GM19467 (cell line): ENCODE results near the gene CFAP299.
"Not testable (repeated sequence)": the region's sequence is repeated elsewhere in the genome, so short reads cannot be mapped to it uniquely, and the experiment has no call there.

Source experiments
- ATAC-seq: cut with Tn5 transposase; IDR thresholded peaks from one replicate; pipeline ENCODE4 v1.9.1; 2021; ENCODE audit warnings: mild to moderate bottlenecking, moderate library complexity; ENCODE audit not compliant: unreplicated experiment

Gene CFAP299

GRCh38 chr4:80439294-80440061, 103.9 kb downstream of the CFAP299 start:
- ATAC-seq, result not testable (repeated sequence)

GRCh38 chr4:80446248-80446647, 110.7 kb downstream of the CFAP299 start:
- no peak for ATAC-seq

- no peak for ATAC-seq
Observed at GRCh38 chr4:80446664-80447063, 111.1 kb downstream of the CFAP299 start.

- no peak for ATAC-seq
Observed at GRCh38 chr4:80447493-80447892, 112.0 kb downstream of the CFAP299 start.

- ATAC-seq, result no peak
Observed at GRCh38 chr4:80448056-80448455, 112.5 kb downstream of the CFAP299 start.

GRCh38 chr4:80452055-80452454, 116.5 kb downstream of the CFAP299 start:
- no peak for ATAC-seq

- no peak for ATAC-seq
Observed at GRCh38 chr4:80452768-80453167, 117.2 kb downstream of the CFAP299 start.

GRCh38 chr4:80454040-80454439, 118.5 kb downstream of the CFAP299 start:
- no peak for ATAC-seq

- ATAC-seq, result no peak
Observed at GRCh38 chr4:80454556-80454955, 119.0 kb downstream of the CFAP299 start.

GRCh38 chr4:80459918-80460473, 124.5 kb downstream of the CFAP299 start:
- ATAC-seq, result no peak

GRCh38 chr4:80461412-80461811, 125.9 kb downstream of the CFAP299 start:
- no peak for ATAC-seq

- ATAC-seq, result peak; percentile 69
Observed at GRCh38 chr4:80462621-80463091, 127.1 kb downstream of the CFAP299 start.

GRCh38 chr4:80463509-80463908, 128.0 kb downstream of the CFAP299 start:
- ATAC-seq, result no peak

GRCh38 chr4:80465238-80465637, 129.7 kb downstream of the CFAP299 start:
- ATAC-seq, result no peak

GRCh38 chr4:80465736-80466135, 130.2 kb downstream of the CFAP299 start:
- no peak for ATAC-seq

GRCh38 chr4:80466618-80467017, 131.1 kb downstream of the CFAP299 start:
- no peak for ATAC-seq

- no peak for ATAC-seq
Observed at GRCh38 chr4:80471756-80472155, 136.2 kb downstream of the CFAP299 start.

- no peak for ATAC-seq
Observed at GRCh38 chr4:80475236-80475635, 139.7 kb downstream of the CFAP299 start.

GRCh38 chr4:80475798-80476197, 140.3 kb downstream of the CFAP299 start:
- no peak for ATAC-seq

GRCh38 chr4:80484712-80485111, 149.2 kb downstream of the CFAP299 start:
- ATAC-seq, result no peak

- ATAC-seq, result no peak
Observed at GRCh38 chr4:80486603-80487002, 151.1 kb downstream of the CFAP299 start.

GRCh38 chr4:80489798-80490197, 154.3 kb downstream of the CFAP299 start:
- ATAC-seq, result peak; percentile 64
